Prostate gland (tissue), 2 donors: Measurements from ENCODE around the gene SMG5. TPM values are rescaled to one million over a fixed set of nuclear protein-coding genes. Genes with fewer than 3 reads are reported as not detected.

ENCODE experiments used
- DNase-seq: peaks from one replicate; pipeline ENCODE4 v3.0.0-alpha.2; 2019; ENCODE audit warnings: low spot score
- H3K27ac ChIP-seq, 2 donors: fragments of 200-600 bp; sonication (generic); 2 replicates each; pipeline ENCODE4 v1.5.1; 2017 to 2019
- H3K27me3 ChIP-seq: fragments of 200-600 bp; sonication (generic); replicated peaks from 2 replicates; pipeline ENCODE4 v1.5.1; 2019; ENCODE audit not compliant: insufficient read depth
- H3K36me3 ChIP-seq, 2 donors: fragments of 200-600 bp; sonication (generic); 1 replicate in 1 of 2; 2 replicates in 1 of 2; pipeline versions ENCODE4 v1.5.1 to v1.8.1; 2017 to 2019
- H3K4me1 ChIP-seq: fragments of 200-600 bp; sonication (generic); replicated peaks from 2 replicates; pipeline ENCODE4 v1.5.1; 2019
- H3K4me3 ChIP-seq, 2 donors: fragments of 200-600 bp; sonication (generic); 2 replicates each; pipeline ENCODE4 v1.5.1; 2017 to 2019
- H3K9me3 ChIP-seq: fragments of 200-600 bp; sonication (generic); 2 replicates; pipeline ENCODE4 v1.5.1; 2017
- CTCF ChIP-seq, 4 experiments: fragments of 200-600 bp in 2 of 4; fragments of 450-650 bp in 2 of 4; sonication (generic) in 2 of 4; IDR thresholded peaks; 1 replicate in 3 of 4; 2 replicates in 1 of 4; pipeline ENCODE4 v1.5.1; 2016 to 2019; ENCODE audit warnings: antibody characterized with exemption in 4 of 4, mild to moderate bottlenecking in 2 of 4, moderate library complexity in 2 of 4
- POLR2A ChIP-seq: fragments of 450-650 bp; IDR thresholded peaks from one replicate; pipeline ENCODE4 v1.6.1; 2016; ENCODE audit warnings: antibody characterized with exemption, mild to moderate bottlenecking
- POLR2AphosphoS5 ChIP-seq: sonication (generic); formaldehyde crosslinking; IDR thresholded peaks from one replicate; pipeline ENCODE4 v1.6.1; 2017; ENCODE audit warnings: antibody characterized with exemption
- WGBS: methylation state at CpG from one replicate; pipeline ENCODE4 v1.1.5; 2018; 5-methylcytosine and 5-hydroxymethylcytosine counted together
- intact Hi-C: fragments of 100-400 bp; cut with DNase I; formaldehyde crosslinking; loops from one replicate; pipeline ENCODE4 v1.14.2; 2022
- total RNA-seq, 2 donors: library from RNA; depleted of rRNA; stranded (reverse); fragments of >200 nt; gene quantifications; one replicate each; pipeline ENCODE4 v1.1.0, GENCODE V29; 2016

SMG5 gene
- total RNA-seq, 2 donors from 2014 or later: 49.1 to 113 TPM

GRCh38 chr1:156276532-156276931 lies 6.1 kb downstream of the SMG5 start:
- no peaks in the 10 kb centered on the region for H3K27me3 ChIP-seq
- H3K36me3 ChIP-seq: peaks cover 8 to 19% of the 10 kb centered on the region in 2 donors
- no peaks in the 10 kb centered on the region for H3K9me3 ChIP-seq
- intact Hi-C loops: no loop called here
- no peak overlapping the region for H3K27ac ChIP-seq
- H3K4me3 ChIP-seq: no peak overlapping the region
- no peak for TF ChIP-seq POLR2A
- TF ChIP-seq CTCF (IDR thresholded peaks at IDR 0.05): no peak
- TF ChIP-seq POLR2AphosphoS5: no peak
- H3K4me1 ChIP-seq: no peaks in the 10 kb centered on the region
- DNase-seq: no peak

- Histone ChIP-seq H3K4me1 (no peaks in the 10 kb centered on the region), H3K4me3 (no peak overlapping the region), H3K27me3 (no peaks in the 10 kb centered on the region), H3K9me3 (no peaks in the 10 kb centered on the region), H3K36me3 (peaks cover 22 to 35% of the 10 kb centered on the region in 2 donors), H3K27ac (no peak overlapping the region)
- WGBS: 89% methylated on average over 3 of the region's 3 CpGs
- TF ChIP-seq CTCF (IDR thresholded peaks at IDR 0.05): no peak
- no peak for TF ChIP-seq POLR2A
- TF ChIP-seq POLR2AphosphoS5: no peak
- no peak for DNase-seq
- intact Hi-C loops: no loop called here
These were observed 12.3 kb downstream of the SMG5 start for GRCh38 chr1:156270314-156270713.

GRCh38 chr1:156268336-156268735 lies 14.3 kb downstream of the SMG5 start:
- Histone ChIP-seq H3K27me3 (no peaks in the 10 kb centered on the region), H3K36me3 (peaks cover 23 to 27% of the 10 kb centered on the region in 2 donors), H3K4me1 (no peaks in the 10 kb centered on the region), H3K4me3 (no peak overlapping the region), H3K9me3 (no peaks in the 10 kb centered on the region), H3K27ac (no peak overlapping the region)
- TF ChIP-seq POLR2A (no peak), CTCF (IDR thresholded peaks at IDR 0.05) (no peak), POLR2AphosphoS5 (no peak)
- intact Hi-C loops: no loop called here
- no peak for DNase-seq
- 86% methylated on average over 4 of the region's 4 CpGs for WGBS

GRCh38 chr1:156266051-156266450 lies 16.6 kb downstream of the SMG5 start:
- Histone ChIP-seq H3K27ac (no peak overlapping the region), H3K27me3 (no peaks in the 10 kb centered on the region), H3K9me3 (no peaks in the 10 kb centered on the region), H3K4me3 (no peak overlapping the region), H3K36me3 (peaks cover 21 to 25% of the 10 kb centered on the region in 2 donors), H3K4me1 (no peaks in the 10 kb centered on the region)
- TF ChIP-seq POLR2AphosphoS5 (no peak), CTCF (IDR thresholded peaks at IDR 0.05) (no peak), POLR2A (no peak)
- 87% methylated on average over 13 of the region's 13 CpGs for WGBS
- no peak for DNase-seq
- intact Hi-C loops: no loop called here

GRCh38 chr1:156263288-156263655 lies 19.4 kb downstream of the SMG5 start:
- H3K9me3 ChIP-seq: no peaks in the 10 kb centered on the region
- H3K36me3 ChIP-seq: peaks cover 34 to 35% of the 10 kb centered on the region in 2 donors
- H3K27me3 ChIP-seq: no peaks in the 10 kb centered on the region
- H3K4me3 ChIP-seq: no peak overlapping the region
- DNase-seq: no peak
- H3K27ac ChIP-seq: no peak overlapping the region
- no peak for TF ChIP-seq CTCF (IDR thresholded peaks at IDR 0.05)
- no peak for TF ChIP-seq POLR2AphosphoS5
- no peak for TF ChIP-seq POLR2A
- no peaks in the 10 kb centered on the region for H3K4me1 ChIP-seq
- intact Hi-C loops: no loop called here
- WGBS: 87% methylated on average over 9 of the region's 9 CpGs
